Mesothelial cell of epicardium (in vitro differentiated cells): Measurements from ENCODE around the gene SFMBT2. TPM values are rescaled to one million over a fixed set of nuclear protein-coding genes. Genes with fewer than 3 reads are reported as not detected.
"Not testable (repeated sequence)": the region's sequence is repeated elsewhere in the genome, so short reads cannot be mapped to it uniquely, and the experiment has no call there.

Experiments
- DNase-seq, 2 experiments: peaks; one replicate each; pipeline ENCODE4 v3.0.0; 2021; ENCODE audit warnings: low spot score in 2 of 2; ENCODE audit not compliant: unreplicated experiment in 2 of 2
- H3K27ac Mint-ChIP-seq: 2 replicates; pipeline ENCODE4 v1.8.0; 2021; ENCODE audit warnings: mixed read lengths
- H3K27me3 Mint-ChIP-seq: 2 replicates; pipeline ENCODE4 v1.8.0; 2021; ENCODE audit warnings: low read depth, mixed read lengths
- H3K36me3 Mint-ChIP-seq: 2 replicates; pipeline ENCODE4 v1.8.0; 2021; ENCODE audit warnings: mixed read lengths
- H3K4me1 Mint-ChIP-seq: 2 replicates; pipeline ENCODE4 v1.8.0; 2021; ENCODE audit warnings: mixed read lengths
- H3K4me3 Mint-ChIP-seq: 2 replicates; pipeline ENCODE4 v1.8.0; 2021; ENCODE audit warnings: mild to moderate bottlenecking, moderate library complexity, mixed read lengths
- H3K9me3 Mint-ChIP-seq: 2 replicates; pipeline ENCODE4 v1.8.0; 2021; ENCODE audit warnings: mixed read lengths
- total RNA-seq: library from RNA; stranded (reverse); gene quantifications from 3 replicates; pipeline ENCODE4 v1.2.1, GENCODE V29; 2021
- TF ChIP-seq, protein P1 (sequence below): fragments of 200-600 bp; sonication (generic); IDR thresholded peaks from one replicate; pipeline ENCODE4 v1.5.0; 2021; ENCODE audit warnings: antibody characterized with exemption; ENCODE audit not compliant: unreplicated experiment

The SFMBT2 gene
- total RNA-seq, 1 donor from 2014 or later: 2.3 TPM

DNA sequence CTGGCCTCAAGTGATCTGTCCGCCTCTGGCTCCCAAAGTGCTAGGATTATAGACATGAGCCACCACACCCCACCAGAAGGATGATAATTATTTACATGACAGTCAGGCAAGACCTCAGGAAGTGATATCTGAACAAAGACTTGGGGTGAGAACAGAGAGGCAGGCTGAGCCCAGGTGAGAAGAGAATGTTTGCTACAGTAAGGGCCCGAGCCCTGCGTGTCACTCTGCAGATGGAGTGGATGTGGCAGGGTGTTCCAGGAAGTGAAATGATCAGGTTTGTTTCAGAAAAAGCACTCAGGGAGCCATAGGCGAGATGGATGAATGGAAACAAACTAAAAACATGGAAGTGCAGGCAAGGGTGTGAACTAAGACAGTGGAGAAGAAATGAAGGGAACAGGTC lies 22.2 kb downstream of the SFMBT2 start:
- no peak for DNase-seq
- Mint-ChIP-seq H3K27me3 (peaks cover 31% of the 10 kb centered on the region), H3K9me3 (no peaks in the 10 kb centered on the region), H3K27ac (no peak overlapping the region), H3K36me3 (no peaks in the 10 kb centered on the region), H3K4me3 (no peak overlapping the region), H3K4me1 (peaks cover 3% of the 10 kb centered on the region)
- TF ChIP-seq, protein P1, sequence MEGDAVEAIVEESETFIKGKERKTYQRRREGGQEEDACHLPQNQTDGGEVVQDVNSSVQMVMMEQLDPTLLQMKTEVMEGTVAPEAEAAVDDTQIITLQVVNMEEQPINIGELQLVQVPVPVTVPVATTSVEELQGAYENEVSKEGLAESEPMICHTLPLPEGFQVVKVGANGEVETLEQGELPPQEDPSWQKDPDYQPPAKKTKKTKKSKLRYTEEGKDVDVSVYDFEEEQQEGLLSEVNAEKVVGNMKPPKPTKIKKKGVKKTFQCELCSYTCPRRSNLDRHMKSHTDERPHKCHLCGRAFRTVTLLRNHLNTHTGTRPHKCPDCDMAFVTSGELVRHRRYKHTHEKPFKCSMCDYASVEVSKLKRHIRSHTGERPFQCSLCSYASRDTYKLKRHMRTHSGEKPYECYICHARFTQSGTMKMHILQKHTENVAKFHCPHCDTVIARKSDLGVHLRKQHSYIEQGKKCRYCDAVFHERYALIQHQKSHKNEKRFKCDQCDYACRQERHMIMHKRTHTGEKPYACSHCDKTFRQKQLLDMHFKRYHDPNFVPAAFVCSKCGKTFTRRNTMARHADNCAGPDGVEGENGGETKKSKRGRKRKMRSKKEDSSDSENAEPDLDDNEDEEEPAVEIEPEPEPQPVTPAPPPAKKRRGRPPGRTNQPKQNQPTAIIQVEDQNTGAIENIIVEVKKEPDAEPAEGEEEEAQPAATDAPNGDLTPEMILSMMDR: no peak

DNA sequence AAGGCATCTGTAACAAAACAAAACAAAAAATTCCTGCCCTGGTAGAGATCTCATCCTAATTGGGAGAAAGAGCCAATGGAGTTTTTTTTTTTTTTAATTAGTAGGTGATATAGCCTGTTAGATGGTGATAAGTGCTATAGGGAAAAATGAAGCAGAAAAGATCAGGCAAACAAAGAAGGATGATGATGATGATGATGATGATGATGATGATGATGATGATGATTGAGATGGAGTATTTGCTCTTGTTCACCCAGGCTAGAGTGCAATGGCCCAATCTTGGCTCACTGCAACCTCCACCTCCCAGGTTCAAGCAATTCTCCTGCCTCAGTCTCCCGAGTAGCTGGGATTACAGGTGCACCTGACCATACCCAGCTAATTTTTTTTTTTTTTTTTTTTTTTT lies 22.7 kb downstream of the SFMBT2 start:
- H3K4me3 Mint-ChIP-seq, H3K9me3 Mint-ChIP-seq, DNase-seq, H3K4me1 Mint-ChIP-seq, H3K27ac Mint-ChIP-seq, H3K36me3 Mint-ChIP-seq: not testable (repeated sequence)
- peaks cover 35% of the 10 kb centered on the region for H3K27me3 Mint-ChIP-seq

DNA sequence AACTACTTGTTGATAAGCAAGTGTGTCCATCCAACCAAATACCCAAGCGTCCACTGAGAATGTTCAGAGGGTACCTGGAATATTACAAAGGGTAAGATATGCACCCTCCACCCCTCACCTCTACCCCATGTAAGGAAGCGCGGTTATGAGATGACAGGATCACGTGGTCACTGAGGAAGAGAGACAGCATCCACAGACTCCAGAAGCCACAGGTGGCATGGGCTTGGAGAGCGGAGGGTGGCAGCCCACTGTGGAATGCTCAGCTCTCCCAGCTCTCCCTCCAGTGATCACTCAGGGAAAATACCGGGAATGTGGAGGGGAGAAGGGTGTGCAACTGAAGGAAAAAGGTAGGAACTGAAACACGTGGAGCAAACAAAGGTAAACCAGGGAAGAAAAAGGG lies 25.7 kb downstream of the SFMBT2 start:
- Mint-ChIP-seq H3K4me3 (no peak overlapping the region), H3K27ac (no peak overlapping the region), H3K9me3 (no peaks in the 10 kb centered on the region), H3K36me3 (no peaks in the 10 kb centered on the region), H3K4me1 (peaks cover 3% of the 10 kb centered on the region), H3K27me3 (peaks cover 38% of the 10 kb centered on the region)
- TF ChIP-seq, protein P1: no peak
- no peak for DNase-seq

DNA sequence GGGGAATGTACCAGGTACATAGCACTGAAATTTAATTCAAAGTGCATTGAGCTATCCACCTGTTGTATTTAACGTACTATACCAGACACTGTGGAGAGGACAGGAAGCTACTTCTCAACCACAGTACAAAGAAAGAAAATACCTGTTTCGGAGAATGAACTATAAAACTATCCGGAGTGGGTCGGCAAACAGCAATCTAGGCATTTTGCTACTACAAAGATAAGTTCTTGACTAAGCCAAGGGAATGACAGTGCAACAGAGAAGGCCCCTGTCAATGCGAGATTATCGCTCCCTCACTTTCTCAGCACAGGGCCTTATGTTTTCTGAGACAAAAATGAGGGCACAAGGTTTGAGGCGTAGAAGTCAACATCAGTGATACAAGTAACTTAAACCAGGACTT lies 27.4 kb downstream of the SFMBT2 start:
- Mint-ChIP-seq H3K9me3 (no peaks in the 10 kb centered on the region), H3K4me1 (peaks cover 3% of the 10 kb centered on the region), H3K36me3 (no peaks in the 10 kb centered on the region), H3K27ac (no peak overlapping the region), H3K27me3 (peaks cover 27% of the 10 kb centered on the region), H3K4me3 (no peak overlapping the region)
- TF ChIP-seq, protein P1: no peak
- no peak for DNase-seq

DNA sequence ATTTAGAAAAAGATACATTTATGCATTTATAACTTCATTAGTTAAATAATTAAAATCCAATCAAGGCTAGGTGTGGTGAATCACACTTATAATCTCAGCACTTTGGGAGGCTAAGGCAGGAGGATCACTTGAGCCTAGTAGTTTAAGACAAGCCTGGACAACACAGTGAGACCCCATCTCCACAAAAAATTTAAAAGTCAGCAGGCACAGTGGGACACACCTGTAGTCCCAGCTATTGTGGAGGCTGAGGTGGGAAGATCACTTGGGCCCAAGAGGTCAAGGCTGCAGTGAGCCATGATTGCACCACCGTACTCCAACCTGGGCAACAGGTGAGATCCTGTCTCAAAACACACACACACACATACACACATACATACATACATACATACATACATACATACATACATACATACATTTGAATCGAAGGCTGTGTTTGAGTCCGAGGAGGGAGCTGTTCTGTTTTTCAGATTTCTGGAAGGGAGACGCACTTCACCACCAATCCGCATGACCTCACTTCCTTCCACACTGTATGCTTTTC lies 30.1 kb downstream of the SFMBT2 start:
- Mint-ChIP-seq H3K9me3 (no peaks in the 10 kb centered on the region), H3K27me3 (peaks cover 22% of the 10 kb centered on the region), H3K36me3 (no peaks in the 10 kb centered on the region), H3K4me1 (no peaks in the 10 kb centered on the region), H3K27ac (no peak overlapping the region), H3K4me3 (no peak overlapping the region)
- no peak for DNase-seq
- TF ChIP-seq, protein P1: no peak

DNA sequence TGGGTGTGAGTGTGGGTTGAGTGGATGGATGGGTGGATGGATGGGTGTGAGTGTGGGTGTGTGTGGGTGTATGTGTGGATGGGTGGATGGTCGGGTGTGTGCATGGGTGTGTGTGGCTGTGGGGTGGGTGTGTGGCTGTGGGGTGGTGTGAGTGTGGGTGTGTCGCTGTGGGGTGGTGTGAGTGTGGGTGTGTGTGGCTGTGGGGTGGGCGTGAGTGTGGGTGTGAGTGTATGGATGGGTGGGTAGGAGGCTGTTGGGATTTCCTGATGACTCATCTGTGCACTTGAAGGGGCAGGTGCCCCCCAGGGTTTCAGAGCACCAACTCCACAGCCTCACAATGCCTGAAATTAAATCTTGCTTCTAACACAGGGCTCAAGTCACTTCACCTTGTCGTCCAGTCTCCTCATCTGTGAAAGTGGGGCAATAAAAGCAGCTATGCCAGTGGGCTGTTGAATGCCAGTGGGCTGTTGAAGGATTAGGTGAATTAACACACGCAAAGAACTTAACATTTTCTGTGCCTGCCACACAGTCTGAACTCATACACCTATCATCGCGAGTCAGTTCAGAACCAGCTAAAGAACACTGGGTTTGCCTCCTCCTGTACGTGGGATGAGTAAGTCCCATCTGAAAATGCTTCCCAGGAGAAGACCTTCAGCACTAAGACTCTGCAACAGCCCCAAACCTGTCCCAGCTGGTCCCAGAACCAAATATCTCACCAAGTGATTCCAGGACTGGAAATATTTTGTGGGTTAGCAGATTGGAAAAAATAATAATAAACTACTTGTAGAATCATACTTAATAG lies 32.0 kb downstream of the SFMBT2 start:
- TF ChIP-seq, protein P1: no peak
- no peak for DNase-seq
- Mint-ChIP-seq H3K27me3 (peaks cover 22% of the 10 kb centered on the region), H3K4me1 (no peaks in the 10 kb centered on the region), H3K36me3 (no peaks in the 10 kb centered on the region), H3K27ac (no peak overlapping the region), H3K4me3 (no peak overlapping the region), H3K9me3 (no peaks in the 10 kb centered on the region)
